Colonic mucosa (tissue), 4 donors: ENCODE data around the gene FER1L5. TPM values are rescaled to one million over a fixed set of nuclear protein-coding genes. Genes with fewer than 3 reads are reported as not detected.

Experiments
- DNase-seq: peaks from one replicate; pipeline ENCODE4 v3.0.0-alpha.2; 2020
- H3K27ac ChIP-seq: fragments of 200-600 bp; one replicate; pipeline ENCODE4 v1.8.0; 2021
- H3K27me3 ChIP-seq: fragments of 200-600 bp; one replicate; pipeline ENCODE4 v1.8.0; 2021
- H3K36me3 ChIP-seq: fragments of 200-600 bp; one replicate; pipeline ENCODE4 v1.8.0; 2021
- H3K4me1 ChIP-seq: fragments of 200-600 bp; one replicate; pipeline ENCODE4 v1.8.0; 2021; ENCODE audit warnings: mild to moderate bottlenecking
- H3K4me3 ChIP-seq: fragments of 200-600 bp; one replicate; pipeline ENCODE4 v1.8.0; 2021
- H3K9ac ChIP-seq, 2 donors: one replicate each; pipeline ENCODE4 v1.7.0; 2013; ENCODE audit warnings: control low read depth in 2 of 2, low read depth in 2 of 2, low read length in 2 of 2
- H3K9me3 ChIP-seq: fragments of 200-600 bp; one replicate; pipeline ENCODE4 v1.8.0; 2021
- intact Hi-C: fragments of 100-400 bp; cut with DNase I; formaldehyde crosslinking; loops from one replicate; pipeline ENCODE4 v1.14.1; 2022
- total RNA-seq, 2 donors: library from RNA; stranded (reverse); fragmentation: NEBNext Ultra II Directional in 1 of 2; extraction: Animal tissue kit (Norgen Biotek cat#: 25700) in 1 of 2; gene quantifications; one replicate each; pipeline ENCODE4 v1.2.1, GENCODE V29; 2021
- TF ChIP-seq, protein P1 (sequence below): fragments of 200-600 bp; IDR thresholded peaks from one replicate; pipeline ENCODE4 v1.8.0; 2022; ENCODE audit warnings: antibody characterized with exemption, mild to moderate bottlenecking
- donor health status: healthy.
- donor health status: DM: no; HTN: no; CAD: no.
- donor health status: DM: no; HTN: no; CAD: no.

FER1L5 gene
- total RNA-seq, 2 donors from 2014 or later, result not detected

DNA sequence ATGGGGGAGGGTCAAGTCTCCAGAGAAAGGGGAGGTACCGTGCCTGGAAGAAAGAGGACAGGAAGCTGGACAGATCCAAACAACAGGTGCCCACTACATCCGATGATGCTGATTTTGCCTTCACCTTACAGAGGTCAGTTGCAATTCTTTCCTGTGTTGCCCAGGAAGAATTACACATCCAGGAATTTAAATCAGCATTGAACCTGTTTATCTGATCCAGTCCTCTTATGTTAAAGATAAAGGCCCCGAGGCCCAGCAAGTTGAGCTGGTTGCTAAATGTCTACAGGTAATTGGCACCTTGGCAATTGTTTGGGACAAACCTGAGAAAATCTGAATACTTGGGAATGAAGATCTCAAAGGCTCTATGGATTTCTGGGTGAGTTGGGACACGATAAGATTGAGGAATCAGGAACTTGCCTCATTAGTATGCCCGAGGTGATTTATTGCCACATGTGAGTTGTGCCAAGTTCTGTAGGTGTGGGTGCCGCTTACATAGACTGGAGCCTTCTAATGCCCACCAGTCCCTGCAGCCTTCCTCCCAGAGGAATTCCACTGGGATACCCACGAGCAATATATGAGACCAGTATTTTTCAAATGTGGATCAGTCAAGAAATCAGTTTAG lies 111.2 kb downstream of the FER1L5 start:
- H3K36me3 ChIP-seq, result no peaks in the 10 kb centered on the region
- no peaks in the 10 kb centered on the region for H3K27me3 ChIP-seq
- no peaks in the 10 kb centered on the region for H3K9me3 ChIP-seq
- no peak overlapping the region for H3K4me3 ChIP-seq
- H3K4me1 ChIP-seq, result no peaks in the 10 kb centered on the region
- no peak for DNase-seq
- no peak overlapping the region for H3K27ac ChIP-seq
- TF ChIP-seq, protein P1, sequence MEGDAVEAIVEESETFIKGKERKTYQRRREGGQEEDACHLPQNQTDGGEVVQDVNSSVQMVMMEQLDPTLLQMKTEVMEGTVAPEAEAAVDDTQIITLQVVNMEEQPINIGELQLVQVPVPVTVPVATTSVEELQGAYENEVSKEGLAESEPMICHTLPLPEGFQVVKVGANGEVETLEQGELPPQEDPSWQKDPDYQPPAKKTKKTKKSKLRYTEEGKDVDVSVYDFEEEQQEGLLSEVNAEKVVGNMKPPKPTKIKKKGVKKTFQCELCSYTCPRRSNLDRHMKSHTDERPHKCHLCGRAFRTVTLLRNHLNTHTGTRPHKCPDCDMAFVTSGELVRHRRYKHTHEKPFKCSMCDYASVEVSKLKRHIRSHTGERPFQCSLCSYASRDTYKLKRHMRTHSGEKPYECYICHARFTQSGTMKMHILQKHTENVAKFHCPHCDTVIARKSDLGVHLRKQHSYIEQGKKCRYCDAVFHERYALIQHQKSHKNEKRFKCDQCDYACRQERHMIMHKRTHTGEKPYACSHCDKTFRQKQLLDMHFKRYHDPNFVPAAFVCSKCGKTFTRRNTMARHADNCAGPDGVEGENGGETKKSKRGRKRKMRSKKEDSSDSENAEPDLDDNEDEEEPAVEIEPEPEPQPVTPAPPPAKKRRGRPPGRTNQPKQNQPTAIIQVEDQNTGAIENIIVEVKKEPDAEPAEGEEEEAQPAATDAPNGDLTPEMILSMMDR, result no peak
- no peak overlapping the region for H3K9ac ChIP-seq
- intact Hi-C loops, result loop anchor here (10.0 kb wide), 1 partner anchor 109 kb away; the partner anchor contains the start of gene FER1L5

DNA sequence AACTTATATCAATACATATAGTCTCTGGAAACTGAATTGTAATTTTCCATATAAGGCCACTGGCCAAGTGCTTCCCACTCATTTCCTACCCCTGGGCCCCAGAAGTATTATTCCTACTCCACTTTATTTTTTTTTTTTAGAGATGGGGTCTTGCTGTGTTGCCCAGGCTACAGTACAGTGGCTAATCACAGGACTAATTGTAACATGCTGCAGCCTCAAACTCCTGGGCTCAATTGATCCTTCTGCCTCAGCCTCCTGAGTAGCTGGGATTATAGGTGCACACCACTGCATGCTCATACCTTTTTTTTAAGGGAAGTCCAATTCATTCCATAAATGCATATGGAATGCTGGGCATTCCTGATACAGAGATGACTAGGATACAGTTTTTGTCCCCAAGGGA lies 111.8 kb downstream of the FER1L5 start:
- TF ChIP-seq, protein P1, result no peak
- intact Hi-C loops, result loop anchor here (10.0 kb wide), 1 partner anchor 110 kb away; the partner anchor contains the start of gene FER1L5
- H3K36me3 ChIP-seq, result no peaks in the 10 kb centered on the region
- no peak overlapping the region for H3K4me3 ChIP-seq
- no peak for DNase-seq
- H3K27me3 ChIP-seq, result no peaks in the 10 kb centered on the region
- no peaks in the 10 kb centered on the region for H3K4me1 ChIP-seq
- H3K9ac ChIP-seq, result no peak overlapping the region
- no peak overlapping the region for H3K27ac ChIP-seq
- H3K9me3 ChIP-seq, result no peaks in the 10 kb centered on the region

Other genes starting within 250 kb of the FER1L5 start
- gene NEURL3, start 137.4 kb upstream of the FER1L5 start, total RNA-seq, result 1 to 10 TPM; 2.5 to 2.6 TPM
- gene ARID5A, start 106.0 kb upstream of the FER1L5 start, total RNA-seq, result 10 to 100 TPM in 1 of 2 donors, 1 to 10 TPM in 1; 6.9 to 16.4 TPM
- 10 to 100 TPM; 33.6 to 36.5 TPM for gene KANSL3, start 4.5 kb upstream of the FER1L5 start, total RNA-seq
- gene LMAN2L, start 97.3 kb downstream of the FER1L5 start, total RNA-seq, result 10 to 100 TPM; 13.5 to 24.7 TPM
- 100 to 1,000 TPM in 1 of 2 donors, 10 to 100 TPM in 1; 80.4 to 190 TPM for gene CNNM4, start 118.1 kb downstream of the FER1L5 start, total RNA-seq
- 10 to 100 TPM; 24.4 to 33.0 TPM for gene CNNM3, start 173.5 kb downstream of the FER1L5 start, total RNA-seq
- gene ANKRD23, start 201.3 kb downstream of the FER1L5 start, total RNA-seq, result 1 to 10 TPM; 1.4 to 4.1 TPM
- 10 to 100 TPM; 12.4 to 18.7 TPM for gene ANKRD39, start 215.3 kb downstream of the FER1L5 start, total RNA-seq
- gene SEMA4C, start 227.3 kb downstream of the FER1L5 start, total RNA-seq, result 10 to 100 TPM; 13.0 to 17.2 TPM